Uterus (tissue), 2 donors: ENCODE data around the gene HNRNPUL1.

ENCODE experiments used
- CTCF ChIP-seq, 4 experiments: fragments of 200-600 bp in 2 of 4; fragments of 450-650 bp in 2 of 4; sonication (generic) in 2 of 4; IDR thresholded peaks; one replicate each; pipeline ENCODE4 v1.5.1; 2016 to 2019; ENCODE audit warnings: antibody characterized with exemption in 4 of 4, mild to moderate bottlenecking in 2 of 4, moderate library complexity in 1 of 4
- POLR2A ChIP-seq, 2 donors: fragments of 450-650 bp; IDR thresholded peaks; one replicate each; pipeline ENCODE4 v1.6.1; 2016; ENCODE audit warnings: antibody characterized with exemption in 2 of 2, mild to moderate bottlenecking in 1 of 2, moderate library complexity in 1 of 2

- TF ChIP-seq CTCF (IDR thresholded peaks at IDR 0.05) (no peak), POLR2A (IDR thresholded peaks at IDR 0.05) (no peak)
Observed at GRCh38 chr19:41300555-41300954, 36.4 kb downstream of the HNRNPUL1 start.
